Chondrocyte (in vitro differentiated cells): ENCODE measurements around the gene GDF9. TPM values are rescaled to one million over a fixed set of nuclear protein-coding genes. Genes with fewer than 3 reads are reported as not detected.

Experiments used
- DNase-seq: peaks from one replicate; pipeline ENCODE4 v3.0.0; 2021; ENCODE audit warnings: mixed read lengths, low spot score
- H3K27ac Mint-ChIP-seq: one replicate; pipeline ENCODE4 v1.8.0; 2021; ENCODE audit warnings: mild to moderate bottlenecking, moderate library complexity, mixed read lengths; ENCODE audit not compliant: unreplicated experiment
- H3K27me3 Mint-ChIP-seq: 2 replicates; pipeline ENCODE4 v1.8.0; 2021; ENCODE audit warnings: low read depth, mixed read lengths
- H3K36me3 Mint-ChIP-seq: 2 replicates; pipeline ENCODE4 v1.8.0; 2021; ENCODE audit warnings: low read depth, mixed read lengths
- H3K4me1 Mint-ChIP-seq: 2 replicates; pipeline ENCODE4 v1.8.0; 2021; ENCODE audit warnings: low read depth, mild to moderate bottlenecking, mixed read lengths
- H3K4me3 Mint-ChIP-seq: one replicate; pipeline ENCODE4 v1.8.0; 2021; ENCODE audit warnings: mild to moderate bottlenecking, moderate library complexity, mixed read lengths; ENCODE audit not compliant: unreplicated experiment
- H3K9me3 Mint-ChIP-seq: 2 replicates; pipeline ENCODE4 v1.8.0; 2021; ENCODE audit warnings: low read depth, mixed read lengths
- CTCF ChIP-seq: fragments of 200-600 bp; sonication (generic); IDR thresholded peaks from 2 replicates; pipeline ENCODE4 v1.5.0; 2021; ENCODE audit warnings: antibody characterized with exemption, mild to moderate bottlenecking, moderate library complexity
- total RNA-seq: library from RNA; stranded (reverse); gene quantifications from 3 replicates; pipeline ENCODE4 v1.2.1, GENCODE V29; 2021

Gene GDF9
- total RNA-seq, 1 donor from 2014 or later, result 0.30 TPM

- Mint-ChIP-seq H3K4me1 (peaks cover 14% of the 10 kb centered on the region), H3K27ac (no peak overlapping the region), H3K36me3 (no peaks in the 10 kb centered on the region), H3K9me3 (no peaks in the 10 kb centered on the region), H3K4me3 (no peak overlapping the region), H3K27me3 (no peaks in the 10 kb centered on the region)
- DNase-seq, result no peak
- TF ChIP-seq CTCF, result no peak
Observed at GRCh38 chr5:132827943-132828673, 38.2 kb downstream of the GDF9 start.

GRCh38 chr5:132826424-132827082 lies 39.7 kb downstream of the GDF9 start:
- H3K4me3 Mint-ChIP-seq, result no peak overlapping the region
- H3K9me3 Mint-ChIP-seq, result no peaks in the 10 kb centered on the region
- no peak for TF ChIP-seq CTCF
- no peaks in the 10 kb centered on the region for H3K27me3 Mint-ChIP-seq
- no peaks in the 10 kb centered on the region for H3K36me3 Mint-ChIP-seq
- DNase-seq, result no peak
- peaks cover 17% of the 10 kb centered on the region for H3K4me1 Mint-ChIP-seq
- no peak overlapping the region for H3K27ac Mint-ChIP-seq

GRCh38 chr5:132825834-132826391 lies 40.4 kb downstream of the GDF9 start:
- no peaks in the 10 kb centered on the region for H3K9me3 Mint-ChIP-seq
- no peaks in the 10 kb centered on the region for H3K27me3 Mint-ChIP-seq
- H3K27ac Mint-ChIP-seq, result no peak overlapping the region
- no peaks in the 10 kb centered on the region for H3K36me3 Mint-ChIP-seq
- H3K4me3 Mint-ChIP-seq, result no peak overlapping the region
- no peak for TF ChIP-seq CTCF
- DNase-seq, result no peak
- H3K4me1 Mint-ChIP-seq, result peaks cover 12% of the 10 kb centered on the region

- H3K36me3 Mint-ChIP-seq, result no peaks in the 10 kb centered on the region
- no peak overlapping the region for H3K4me3 Mint-ChIP-seq
- TF ChIP-seq CTCF, result no peak
- H3K27ac Mint-ChIP-seq, result no peak overlapping the region
- peaks cover 14% of the 10 kb centered on the region for H3K4me1 Mint-ChIP-seq
- H3K9me3 Mint-ChIP-seq, result no peaks in the 10 kb centered on the region
- DNase-seq, result no peak
- no peaks in the 10 kb centered on the region for H3K27me3 Mint-ChIP-seq
Observed at GRCh38 chr5:132825033-132825833, 41.0 kb downstream of the GDF9 start.

- DNase-seq, result no peak
- Mint-ChIP-seq H3K36me3 (no peaks in the 10 kb centered on the region), H3K4me3 (no peak overlapping the region), H3K4me1 (peaks cover 14% of the 10 kb centered on the region), H3K27ac (no peak overlapping the region), H3K27me3 (no peaks in the 10 kb centered on the region), H3K9me3 (no peaks in the 10 kb centered on the region)
- no peak for TF ChIP-seq CTCF
Observed at GRCh38 chr5:132824426-132824825, 41.8 kb downstream of the GDF9 start.
